T-cell (primary cell): Measurements from ENCODE around the gene IL1A. TPM values are rescaled to one million over a fixed set of nuclear protein-coding genes. Genes with fewer than 3 reads are reported as not detected.
"Not testable (repeated sequence)": the region's sequence is repeated elsewhere in the genome, so short reads cannot be mapped to it uniquely, and the experiment has no call there.

ENCODE experiments used
- ATAC-seq, 4 experiments: fragments of 200-7000 bp in 3 of 4; fragments of 150-1000 bp in 1 of 4; cut with Tn5 transposase; replicated peaks in 1 of 4; 1 replicate in 3 of 4; 2 replicates in 1 of 4; pipeline ENCODE4 v1.10.0; 2021; ENCODE audit warnings: moderate library complexity in 3 of 4, mild to moderate bottlenecking in 2 of 4, moderate number of reproducible peaks in 1 of 4
- CTCF ChIA-PET, 2 donors: fragments of 300-600 bp; sonication (Branson Sonifier 250); formaldehyde crosslinking; loops; one replicate each; lab custom pipeline; 2022; ENCODE audit warnings: antibody characterized with exemption in 2 of 2; lab: Charles Lee
- POLR2A ChIA-PET, 2 donors: fragments of 300-600 bp; sonication (Branson Sonifier 250); formaldehyde crosslinking; loops; one replicate each; lab custom pipeline; 2022; ENCODE audit warnings: antibody characterized with exemption in 2 of 2; lab: Charles Lee
- DNase-seq, 35 experiments: peaks; one replicate each; pipeline versions ENCODE4 v3.0.0 to v3.0.0-alpha.2; 2013 to 2023
- H3K27ac ChIP-seq: one replicate; pipeline ENCODE4 v1.5.1; 2013; ENCODE audit warnings: low read length
- H3K27me3 ChIP-seq, 2 experiments: replicated peaks in 1 of 2; 1 replicate in 1 of 2; 2 replicates in 1 of 2; pipeline versions ENCODE4 v1.6.1 to v1.7.0; 2013; ENCODE audit warnings: low read length in 1 of 2, mixed read lengths in 1 of 2; ENCODE audit not compliant: control insufficient read depth in 2 of 2, insufficient read depth in 2 of 2; ENCODE audit errors: extremely low read depth in 1 of 2
- H3K36me3 ChIP-seq, 2 donors: 1 replicate in 1 of 2; 2 replicates in 1 of 2; pipeline versions ENCODE4 v1.6.1 to v1.7.0; 2013; ENCODE audit warnings: low read length in 1 of 2; ENCODE audit not compliant: control insufficient read depth in 2 of 2, insufficient read depth in 1 of 2; ENCODE audit errors: extremely low read depth in 1 of 2
- H3K4me1 ChIP-seq, 2 experiments: 1 replicate in 1 of 2; 2 replicates in 1 of 2; pipeline versions ENCODE4 v1.6.1 to v1.7.0; 2013; ENCODE audit warnings: low read length in 2 of 2, mixed read lengths in 1 of 2; ENCODE audit not compliant: insufficient read depth in 2 of 2, control insufficient read depth in 1 of 2; ENCODE audit errors: extremely low read depth in 1 of 2
- H3K4me3 ChIP-seq, 2 donors: 1 replicate in 1 of 2; 2 replicates in 1 of 2; pipeline versions ENCODE4 v1.5.1 to v1.7.0; 2013; ENCODE audit warnings: mild to moderate bottlenecking in 2 of 2, low read length in 1 of 2, moderate library complexity in 1 of 2; ENCODE audit not compliant: control insufficient read depth in 1 of 2; ENCODE audit errors: extremely low read depth in 1 of 2
- H3K9me3 ChIP-seq: 2 replicates; pipeline ENCODE4 v1.7.0; 2013
- H3K27ac Mint-ChIP-seq, 2 donors: one replicate each; pipeline ENCODE4 v1.8.0; 2020 to 2021; ENCODE audit warnings: mild to moderate bottlenecking in 2 of 2, mixed read lengths in 2 of 2
- H3K27me3 Mint-ChIP-seq, 2 donors: one replicate each; pipeline ENCODE4 v1.8.0; 2021 to 2022; ENCODE audit warnings: mixed read lengths in 2 of 2
- H3K36me3 Mint-ChIP-seq: one replicate; pipeline ENCODE4 v1.8.0; 2021; ENCODE audit warnings: mixed read lengths
- H3K4me1 Mint-ChIP-seq, 3 donors: one replicate each; pipeline ENCODE4 v1.8.0; 2020 to 2022; ENCODE audit warnings: mixed read lengths in 3 of 3, mild to moderate bottlenecking in 1 of 3
- H3K4me3 Mint-ChIP-seq, 3 donors: one replicate each; pipeline ENCODE4 v1.8.0; 2020 to 2022; ENCODE audit warnings: mild to moderate bottlenecking in 3 of 3, mixed read lengths in 3 of 3, moderate library complexity in 3 of 3
- H3K9me3 Mint-ChIP-seq, 3 donors: one replicate each; pipeline ENCODE4 v1.8.0; 2020 to 2022; ENCODE audit warnings: mixed read lengths in 3 of 3
- WGBS: methylation state at CpG from one replicate; pipeline ENCODE4 v1.1.5; 2013; ENCODE audit warnings: missing lambda C conversion rate; ENCODE audit not compliant: insufficient coverage; 5-methylcytosine and 5-hydroxymethylcytosine counted together
- total RNA-seq, 35 experiments: library from RNA in 6 of 35; stranded (reverse) in 6 of 35; fragments of 120-200 nt in 1 of 35; gene quantifications; one replicate each; pipeline versions ENCODE4 v1.2.1 to v1.2.4 and lab custom pipeline; 2013 to 2026

The IL1A gene, protein sequence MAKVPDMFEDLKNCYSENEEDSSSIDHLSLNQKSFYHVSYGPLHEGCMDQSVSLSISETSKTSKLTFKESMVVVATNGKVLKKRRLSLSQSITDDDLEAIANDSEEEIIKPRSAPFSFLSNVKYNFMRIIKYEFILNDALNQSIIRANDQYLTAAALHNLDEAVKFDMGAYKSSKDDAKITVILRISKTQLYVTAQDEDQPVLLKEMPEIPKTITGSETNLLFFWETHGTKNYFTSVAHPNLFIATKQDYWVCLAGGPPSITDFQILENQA
- total RNA-seq (under 1 TPM in 1 of 5 donors, not detected in 4; 0.12 TPM), total RNA-seq (lab: John Stamatoyannopoulos, UW) (0 to 19.9 (median 0.19) reads per million in 29 experiments)
- not detected for total RNA-seq (2013)

DNA sequence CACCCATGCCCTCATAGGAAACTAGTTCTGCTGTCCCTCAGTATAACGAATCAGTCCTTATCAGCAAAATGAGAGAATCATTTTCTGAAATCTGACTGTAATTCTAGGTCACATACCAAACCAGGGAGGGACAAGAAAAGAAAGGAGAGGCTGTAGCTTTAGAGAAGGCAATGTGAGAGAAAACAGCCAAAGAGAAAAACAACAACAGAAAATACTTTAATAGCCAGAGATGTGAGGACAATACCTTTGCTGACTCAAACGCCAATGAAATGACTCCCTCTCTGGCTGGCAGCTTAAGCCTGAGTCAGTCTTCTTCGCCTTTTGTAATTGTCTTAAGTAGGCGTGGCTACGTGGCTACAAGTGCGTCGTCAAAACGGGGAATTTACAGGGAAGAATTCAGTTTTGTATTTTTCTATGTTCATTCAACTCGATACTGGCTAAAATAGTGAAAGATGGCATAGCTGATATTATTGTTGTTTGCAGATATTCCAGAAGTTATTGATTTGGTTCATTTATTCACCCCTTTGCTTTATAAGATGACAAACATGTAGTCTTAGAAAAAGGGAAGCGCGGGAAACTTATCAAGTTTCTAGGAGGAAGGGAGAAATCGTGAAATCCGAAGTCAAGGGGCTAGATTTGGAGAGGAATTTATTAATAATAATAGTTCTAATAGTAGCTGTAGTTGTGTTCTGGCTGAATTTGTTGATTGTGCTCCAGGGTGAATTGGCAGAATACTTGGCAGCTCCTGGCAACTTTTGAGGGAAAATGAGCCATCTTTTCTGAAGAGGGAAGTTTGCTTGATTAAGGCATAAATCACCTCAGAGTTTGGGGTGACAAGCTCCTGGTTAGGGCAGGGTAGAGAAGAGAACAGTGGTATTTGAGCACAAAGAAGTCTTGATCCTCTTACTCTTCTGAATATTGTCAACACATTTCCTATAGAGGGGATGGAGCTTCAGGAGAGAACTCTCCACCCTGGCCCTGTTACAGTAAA is at the start of gene IL1A:
Gene IL1A (minus strand): TSS at position 295 of the 991 bp plus-strand sequence. CDS start 723 bp downstream, outside the sequence.
- Histone ChIP-seq H3K27me3 (no peaks in the 10 kb centered on the region), H3K36me3 (no peaks in the 10 kb centered on the region), H3K27ac (no peak within 1 kb of the TSS), H3K9me3 (no peaks in the 10 kb centered on the region), H3K4me1 (no peaks in the 10 kb centered on the region), H3K4me3 (no peak within 1 kb of the TSS)
- H3K27me3 Mint-ChIP-seq = peaks cover 7 to 23% of the 10 kb centered on the region in 2 donors
- no peak for ATAC-seq
- peaks cover 0 to 8% (median 0%) of the 10 kb centered on the region in 3 donors for H3K4me1 Mint-ChIP-seq
- H3K36me3 Mint-ChIP-seq = no peaks in the 10 kb centered on the region
- DNase-seq = peak in 1 of 35 experiments; percentile 17
- WGBS = 58% methylated on average over 7 of the region's 13 CpGs
- ChIA-PET CTCF (interaction anchor here in 1 of 2 donors (0.7 kb wide), 1 partner anchor 957 kb away, joined by 3 read pairs; no protein-coding TSS in a partner anchor), POLR2A (no interaction called here)
- H3K9me3 Mint-ChIP-seq = no peaks in the 10 kb centered on the region
- no peak within 1 kb of the TSS for H3K27ac Mint-ChIP-seq
- no peak within 1 kb of the TSS for H3K4me3 Mint-ChIP-seq

DNA sequence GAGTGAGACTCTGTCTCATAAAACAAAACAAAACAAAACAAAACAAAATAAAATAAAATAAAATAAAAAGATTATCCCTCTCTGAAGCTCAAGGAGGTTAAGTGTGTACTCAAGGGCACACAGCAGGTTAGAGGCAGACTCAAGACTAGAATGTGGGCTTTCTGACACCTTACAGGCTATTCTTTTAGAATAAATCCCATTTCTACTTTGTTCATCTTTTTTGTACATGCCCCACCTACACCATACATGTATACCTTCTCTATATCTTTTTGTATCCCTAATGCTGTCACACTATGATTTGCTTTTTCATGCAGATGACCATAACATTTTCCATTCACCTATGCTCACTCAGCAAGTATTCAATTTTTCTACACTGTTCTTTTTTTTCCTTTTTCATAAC is 49.7 kb upstream of the IL1A start:
- DNase-seq (no peak), ATAC-seq (no peak)
- no peaks in the 10 kb centered on the region for H3K4me1 ChIP-seq
- H3K27ac ChIP-seq = no peak overlapping the region
- H3K36me3 ChIP-seq = no peaks in the 10 kb centered on the region
- Mint-ChIP-seq H3K9me3 (no peaks in the 10 kb centered on the region), H3K36me3 (no peaks in the 10 kb centered on the region), H3K27me3 (peaks cover 9 to 17% of the 10 kb centered on the region in 2 donors), H3K4me3 (no peak overlapping the region), H3K27ac (no peak overlapping the region), H3K4me1 (peaks cover 0 to 13% (median 4%) of the 10 kb centered on the region in 3 donors)
- peaks cover 0 to 5% of the 10 kb centered on the region in 2 experiments for H3K27me3 ChIP-seq
- CTCF ChIA-PET = no interaction called here
- POLR2A ChIA-PET = no interaction called here
- no peak overlapping the region for H3K4me3 ChIP-seq
- no peaks in the 10 kb centered on the region for H3K9me3 ChIP-seq

DNA sequence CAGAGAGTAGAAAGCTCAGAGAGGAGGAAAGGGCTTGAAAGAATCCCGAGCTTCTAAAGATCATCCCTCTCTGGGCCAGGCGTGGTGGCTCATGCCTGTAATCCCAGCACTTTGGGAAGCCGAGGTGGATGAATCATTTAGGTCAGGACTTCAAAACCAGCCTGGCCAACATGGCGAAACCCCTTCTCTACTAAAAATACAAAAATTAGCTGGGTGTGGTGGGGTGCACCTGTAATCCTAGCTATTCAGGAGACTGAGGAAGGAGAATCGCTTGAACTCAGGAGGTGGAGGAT is 49.3 kb upstream of the IL1A start:
- H3K9me3 ChIP-seq, H3K36me3 ChIP-seq, H3K27me3 ChIP-seq, CTCF ChIA-PET, H3K4me1 ChIP-seq, H3K9me3 Mint-ChIP-seq, DNase-seq, H3K27ac Mint-ChIP-seq, ATAC-seq, H3K4me3 ChIP-seq, H3K27ac ChIP-seq, H3K36me3 Mint-ChIP-seq, H3K4me1 Mint-ChIP-seq, POLR2A ChIA-PET, H3K4me3 Mint-ChIP-seq: not testable (repeated sequence)
- peaks cover 9 to 14% of the 10 kb centered on the region in 2 donors for H3K27me3 Mint-ChIP-seq
- WGBS = 79% methylated on average over 2 of the region's 5 CpGs

DNA sequence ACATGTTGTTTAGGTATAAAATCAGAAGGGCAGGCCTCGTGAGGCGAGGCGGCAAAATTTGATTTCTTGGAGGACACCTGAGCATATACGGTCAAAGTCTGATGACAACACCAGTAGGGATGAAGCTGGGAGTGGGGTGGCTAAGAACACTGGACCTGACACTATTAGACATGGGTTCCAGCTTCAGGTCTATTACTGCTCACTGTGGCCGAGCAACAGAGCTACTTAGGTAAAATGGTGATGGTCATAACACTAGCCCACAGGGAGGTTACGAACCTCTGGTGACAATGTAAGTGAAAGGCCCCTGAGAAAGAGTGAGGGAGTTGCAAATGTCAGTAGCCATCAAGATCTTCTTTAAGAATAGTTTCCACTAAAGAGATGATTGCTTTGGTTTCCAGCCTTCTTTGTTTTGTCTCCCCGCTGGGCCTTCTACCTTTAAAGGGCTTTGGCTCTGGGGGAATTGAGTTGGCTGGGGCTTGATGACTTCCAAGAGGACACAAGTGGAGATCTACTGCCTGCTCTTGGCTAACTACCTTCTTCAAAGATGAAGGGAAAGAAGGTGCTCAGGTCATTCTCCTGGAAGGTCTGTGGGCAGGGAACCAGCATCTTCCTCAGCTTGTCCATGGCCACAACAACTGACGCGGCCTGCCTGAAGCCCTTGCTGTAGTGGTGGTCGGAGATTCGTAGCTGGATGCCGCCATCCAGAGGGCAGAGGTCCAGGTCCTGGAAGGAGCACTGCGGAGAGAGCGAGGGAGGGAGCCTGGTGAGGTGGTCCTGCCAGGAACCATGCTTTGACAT is 48.7 kb upstream of the IL1A start:
- peaks cover 0 to 7% (median 4%) of the 10 kb centered on the region in 3 donors for H3K4me1 Mint-ChIP-seq
- Histone ChIP-seq H3K4me1 (no peaks in the 10 kb centered on the region), H3K36me3 (no peaks in the 10 kb centered on the region), H3K27me3 (peaks cover 0 to 5% of the 10 kb centered on the region in 2 experiments), H3K27ac (no peak overlapping the region), H3K9me3 (no peaks in the 10 kb centered on the region), H3K4me3 (no peak overlapping the region)
- no peaks in the 10 kb centered on the region for H3K9me3 Mint-ChIP-seq
- H3K36me3 Mint-ChIP-seq = no peaks in the 10 kb centered on the region
- ChIA-PET POLR2A (no interaction called here), CTCF (no interaction called here)
- H3K4me3 Mint-ChIP-seq = no peak overlapping the region
- H3K27me3 Mint-ChIP-seq = peaks cover 9 to 14% of the 10 kb centered on the region in 2 donors
- WGBS = 93% methylated on average over 11 of the region's 14 CpGs
- H3K27ac Mint-ChIP-seq = no peak overlapping the region
- DNase-seq (no peak), ATAC-seq (no peak)

DNA sequence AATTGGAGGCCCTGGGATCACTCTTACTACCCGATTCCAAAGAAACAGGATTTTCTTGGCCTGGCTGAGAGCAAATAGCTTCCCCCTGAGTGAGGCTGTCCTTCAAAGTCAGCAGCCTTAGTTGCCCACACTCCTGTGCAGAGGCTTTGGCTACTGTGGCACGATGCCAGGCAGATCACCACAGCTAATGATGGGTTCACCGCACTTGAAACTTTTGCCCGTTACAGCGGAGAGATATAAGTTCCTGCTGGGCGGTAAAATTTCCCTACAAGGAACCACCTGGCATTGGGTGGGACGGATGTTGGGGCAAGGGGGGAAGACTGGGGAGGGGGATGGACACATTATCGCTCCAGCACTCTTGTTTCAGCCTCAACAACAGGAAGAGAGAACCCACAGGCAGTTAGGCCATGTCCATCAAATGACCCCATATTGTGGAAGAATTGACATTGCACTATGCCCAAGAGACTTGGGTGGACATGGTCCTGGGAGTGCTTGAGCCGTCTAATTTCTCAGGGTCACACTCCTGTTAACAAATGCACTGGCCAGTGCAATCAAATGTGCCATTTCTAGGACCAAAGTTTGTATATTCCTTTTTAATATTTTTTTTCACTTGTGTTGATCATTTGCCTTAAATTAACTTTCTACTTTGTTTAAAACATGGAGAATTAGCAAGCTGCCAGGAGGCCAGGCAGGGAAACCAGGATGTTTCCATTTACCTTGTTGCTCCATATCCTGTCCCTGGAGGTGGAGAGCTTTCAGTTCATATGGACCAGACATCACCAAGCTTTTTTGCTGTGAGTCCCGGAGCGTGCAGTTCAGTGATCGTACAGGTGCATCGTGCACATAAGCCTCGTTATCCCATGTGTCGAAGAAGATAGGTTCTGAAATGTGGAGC is 47.9 kb upstream of the IL1A start:
- H3K4me3 ChIP-seq = no peak overlapping the region
- 78% methylated on average over 8 of the region's 15 CpGs for WGBS
- Mint-ChIP-seq H3K36me3 (no peaks in the 10 kb centered on the region), H3K9me3 (no peaks in the 10 kb centered on the region), H3K27me3 (peaks cover 9 to 14% of the 10 kb centered on the region in 2 donors), H3K4me1 (peaks cover 0 to 7% (median 4%) of the 10 kb centered on the region in 3 donors), H3K4me3 (no peak overlapping the region), H3K27ac (no peak overlapping the region)
- peaks cover 0 to 5% of the 10 kb centered on the region in 2 experiments for H3K27me3 ChIP-seq
- CTCF ChIA-PET = no interaction called here
- no peaks in the 10 kb centered on the region for H3K9me3 ChIP-seq
- H3K27ac ChIP-seq = no peak overlapping the region
- DNase-seq = no peak
- no peak for ATAC-seq
- POLR2A ChIA-PET = interaction anchor here in 1 of 2 donors (0.7 kb wide), 1 partner anchor 1551 kb away, joined by 3 read pairs; no protein-coding TSS in a partner anchor
- H3K36me3 ChIP-seq = no peaks in the 10 kb centered on the region
- H3K4me1 ChIP-seq = no peaks in the 10 kb centered on the region
